Activated B cell treated with CpG ODN at 0.5 μM for 24 hours (primary cell): ENCODE measurements around the gene BEND3. TPM values are rescaled to one million over a fixed set of nuclear protein-coding genes. Genes with fewer than 3 reads are reported as not detected.
A peak's percentile ranks its signal among the peaks of the same experiment; 100 is the strongest.
"Not testable (repeated sequence)": the region's sequence is repeated elsewhere in the genome, so short reads cannot be mapped to it uniquely, and the experiment has no call there.

Experiments used
- ATAC-seq: fragments of 200-7000 bp; cut with Tn5 transposase; one replicate; pipeline ENCODE4 v1.10.0; 2021; ENCODE audit warnings: low read depth, mild to moderate bottlenecking, moderate library complexity
- CTCF ChIA-PET: fragments of 350-600 bp; sonication (Branson Sonifier 250); formaldehyde crosslinking; loops from one replicate; lab custom pipeline; 2021; ENCODE audit warnings: antibody characterized with exemption; lab: Charles Lee
- POLR2A ChIA-PET: fragments of 350-600 bp; sonication (Branson Sonifier 250); formaldehyde crosslinking; loops from one replicate; lab custom pipeline; 2021; ENCODE audit warnings: antibody characterized with exemption; lab: Charles Lee
- DNase-seq: peaks from one replicate; pipeline ENCODE4 v3.0.0; 2022
- H3K27ac Mint-ChIP-seq: one replicate; pipeline ENCODE4 v1.8.0; 2020; ENCODE audit warnings: mixed read lengths
- H3K27me3 Mint-ChIP-seq: one replicate; pipeline ENCODE4 v1.8.0; 2021; ENCODE audit warnings: mixed read lengths
- H3K36me3 Mint-ChIP-seq: one replicate; pipeline ENCODE4 v1.8.0; 2021; ENCODE audit warnings: low read depth, mixed read lengths
- H3K4me1 Mint-ChIP-seq: one replicate; pipeline ENCODE4 v1.8.0; 2021; ENCODE audit warnings: mixed read lengths
- H3K4me3 Mint-ChIP-seq: one replicate; pipeline ENCODE4 v1.8.0; 2020; ENCODE audit warnings: mild to moderate bottlenecking, mixed read lengths
- H3K9me3 Mint-ChIP-seq: one replicate; pipeline ENCODE4 v1.8.0; 2020; ENCODE audit warnings: mixed read lengths
- intact Hi-C: fragments of 100-400 bp; cut with micrococcal nuclease; formaldehyde crosslinking; loops from one replicate; pipeline ENCODE4 v1.15.1; 2024
- total RNA-seq: library from RNA; stranded (reverse); gene quantifications from 2 replicates; pipeline ENCODE4 v1.2.3, GENCODE V29; 2022
- TF ChIP-seq, protein P1 (sequence below): fragments of 200-600 bp; IDR thresholded peaks from one replicate; pipeline ENCODE4 v1.8.0; 2022; ENCODE audit warnings: antibody characterized with exemption, mild to moderate bottlenecking

The BEND3 gene
- total RNA-seq: 3.5 and 3.7 TPM in 2 replicates

DNA sequence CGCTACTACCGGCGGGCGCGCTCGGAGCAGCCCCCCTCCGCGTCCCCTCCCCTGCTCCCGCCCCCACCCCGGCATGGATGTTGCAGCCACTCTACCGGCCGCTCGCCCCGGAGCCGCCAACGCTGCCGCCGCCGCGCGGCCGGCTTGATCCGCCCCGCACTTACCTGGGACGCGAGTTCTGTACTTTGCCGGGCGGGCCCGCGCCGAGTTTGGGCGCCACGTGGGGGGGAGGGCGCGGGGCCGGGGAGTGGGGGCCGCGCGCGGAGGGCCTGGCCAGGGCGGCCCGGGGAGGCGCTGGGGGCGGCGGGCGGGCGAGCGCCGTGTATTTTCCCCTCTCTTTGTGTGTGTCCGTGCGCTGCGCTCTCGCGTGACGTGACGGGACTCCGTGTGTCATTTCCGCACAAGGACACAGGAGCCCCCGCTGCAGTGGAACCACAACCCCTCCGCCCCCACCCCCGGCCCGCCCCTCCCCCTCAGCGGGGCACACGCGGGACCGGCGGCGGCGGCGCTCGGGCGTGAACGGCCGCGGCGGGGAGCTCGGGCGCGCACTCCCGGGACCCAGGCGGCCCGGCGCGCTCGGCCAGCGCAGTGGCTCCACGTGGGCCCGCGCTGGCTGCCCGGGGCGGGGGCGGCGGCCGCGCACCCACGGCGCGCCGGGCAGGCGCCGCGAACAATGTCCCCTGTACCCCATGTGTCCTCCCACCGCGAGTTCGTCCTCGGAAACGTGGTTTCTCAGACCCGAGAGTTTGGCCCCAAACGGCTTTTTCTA is at the start of gene BEND3:
BEND3 (minus strand) TSS at position 590 of the 769 bp plus-strand sequence. CDS start 16,230 bp downstream, outside the sequence.
- Mint-ChIP-seq H3K27me3 (peaks cover 5% of the 10 kb centered on the region), H3K9me3 (no peaks in the 10 kb centered on the region), H3K27ac (peak within 1 kb of the TSS; percentile 70), H3K4me1 (peaks cover 19% of the 10 kb centered on the region), H3K36me3 (no peaks in the 10 kb centered on the region), H3K4me3 (peak within 1 kb of the TSS; percentile 87)
- ChIA-PET POLR2A (interaction anchor here (0.9 to 2.2 kb wide), 6 partner anchors 9 to 559 kb away, joined by 3 to 12 read pairs (median 4); partner anchors contain the start of genes MTRES1 and PDSS2), CTCF (interaction anchor here (0.6 to 1.6 kb wide), 4 partner anchors 69 to 560 kb away, joined by 3 read pairs; partner anchors contain the start of gene PDSS2)
- DNase-seq: peak; percentile 51
- peak; percentile 18 for ATAC-seq
- TF ChIP-seq, protein P1, sequence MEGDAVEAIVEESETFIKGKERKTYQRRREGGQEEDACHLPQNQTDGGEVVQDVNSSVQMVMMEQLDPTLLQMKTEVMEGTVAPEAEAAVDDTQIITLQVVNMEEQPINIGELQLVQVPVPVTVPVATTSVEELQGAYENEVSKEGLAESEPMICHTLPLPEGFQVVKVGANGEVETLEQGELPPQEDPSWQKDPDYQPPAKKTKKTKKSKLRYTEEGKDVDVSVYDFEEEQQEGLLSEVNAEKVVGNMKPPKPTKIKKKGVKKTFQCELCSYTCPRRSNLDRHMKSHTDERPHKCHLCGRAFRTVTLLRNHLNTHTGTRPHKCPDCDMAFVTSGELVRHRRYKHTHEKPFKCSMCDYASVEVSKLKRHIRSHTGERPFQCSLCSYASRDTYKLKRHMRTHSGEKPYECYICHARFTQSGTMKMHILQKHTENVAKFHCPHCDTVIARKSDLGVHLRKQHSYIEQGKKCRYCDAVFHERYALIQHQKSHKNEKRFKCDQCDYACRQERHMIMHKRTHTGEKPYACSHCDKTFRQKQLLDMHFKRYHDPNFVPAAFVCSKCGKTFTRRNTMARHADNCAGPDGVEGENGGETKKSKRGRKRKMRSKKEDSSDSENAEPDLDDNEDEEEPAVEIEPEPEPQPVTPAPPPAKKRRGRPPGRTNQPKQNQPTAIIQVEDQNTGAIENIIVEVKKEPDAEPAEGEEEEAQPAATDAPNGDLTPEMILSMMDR: no peak
- intact Hi-C loops: loop anchor here (1.0 to 10.0 kb wide), 12 partner anchors 33 to 1123 kb away; partner anchors contain the start of genes CRYBG1, MTRES1, NR2E1 and SEC63

DNA sequence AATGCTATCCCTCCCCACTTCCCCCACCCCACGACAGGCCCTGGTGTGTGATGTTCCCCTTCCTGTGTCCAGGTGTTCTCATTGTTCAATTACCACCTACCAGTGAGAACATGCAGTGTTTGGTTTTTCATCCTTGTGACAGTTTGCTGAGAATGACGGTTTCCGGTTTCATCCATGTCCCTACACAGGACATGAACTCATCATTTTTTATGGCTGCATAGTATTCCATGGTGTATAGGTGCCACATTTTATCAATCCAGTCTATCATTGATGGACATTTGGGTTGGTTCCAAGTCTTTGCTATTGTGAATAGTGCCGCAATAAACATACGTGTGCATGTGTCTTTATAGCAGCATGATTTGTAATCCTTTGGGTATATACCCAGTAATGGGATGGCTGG is 49.0 kb upstream of the BEND3 start:
- H3K4me3 Mint-ChIP-seq, ATAC-seq, H3K27ac Mint-ChIP-seq, H3K4me1 Mint-ChIP-seq, DNase-seq, POLR2A ChIA-PET, H3K36me3 Mint-ChIP-seq, CTCF ChIA-PET, H3K9me3 Mint-ChIP-seq, H3K27me3 Mint-ChIP-seq, intact Hi-C loops: not testable (repeated sequence)

GRCh38 chr6:107161521-107161920 is 46.2 kb upstream of the BEND3 start:
- CTCF ChIA-PET: no interaction called here
- no peak overlapping the region for H3K27ac Mint-ChIP-seq
- TF ChIP-seq, protein P1: no peak
- intact Hi-C loops: no loop called here
- no peaks in the 10 kb centered on the region for H3K36me3 Mint-ChIP-seq
- H3K9me3 Mint-ChIP-seq: no peaks in the 10 kb centered on the region
- POLR2A ChIA-PET: interaction anchor here (0.7 kb wide), 1 partner anchor 669 kb away, joined by 5 read pairs; no protein-coding TSS in a partner anchor
- ATAC-seq: no peak
- DNase-seq: no peak
- no peak overlapping the region for H3K4me3 Mint-ChIP-seq
- no peaks in the 10 kb centered on the region for H3K4me1 Mint-ChIP-seq
- H3K27me3 Mint-ChIP-seq: no peaks in the 10 kb centered on the region

DNA sequence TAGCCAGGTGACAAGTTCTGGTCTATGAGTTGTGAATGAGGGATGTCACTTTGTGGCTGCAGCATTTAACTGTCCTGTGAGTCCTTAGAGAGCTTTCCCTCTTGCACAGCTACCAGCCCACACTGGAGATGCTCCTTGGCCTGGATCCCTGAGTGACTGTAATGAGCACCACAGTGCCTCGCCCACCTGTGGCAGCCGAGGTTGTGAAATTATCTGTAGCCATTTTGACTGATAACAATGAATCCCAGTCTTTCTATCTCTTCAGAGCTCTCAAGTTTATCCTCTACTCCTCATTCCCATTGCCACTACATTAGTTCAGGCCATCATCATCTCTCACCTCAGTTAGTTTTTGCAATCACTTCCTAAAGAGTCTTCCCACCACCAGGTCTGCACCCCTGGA is 41.3 kb upstream of the BEND3 start:
- Mint-ChIP-seq H3K36me3 (peaks cover 15% of the 10 kb centered on the region), H3K27me3 (no peaks in the 10 kb centered on the region), H3K4me1 (peaks cover 1% of the 10 kb centered on the region), H3K9me3 (no peaks in the 10 kb centered on the region), H3K27ac (no peak overlapping the region), H3K4me3 (no peak overlapping the region)
- intact Hi-C loops: no loop called here
- ATAC-seq: no peak
- TF ChIP-seq, protein P1: no peak
- ChIA-PET POLR2A (no interaction called here), CTCF (no interaction called here)
- DNase-seq: no peak

DNA sequence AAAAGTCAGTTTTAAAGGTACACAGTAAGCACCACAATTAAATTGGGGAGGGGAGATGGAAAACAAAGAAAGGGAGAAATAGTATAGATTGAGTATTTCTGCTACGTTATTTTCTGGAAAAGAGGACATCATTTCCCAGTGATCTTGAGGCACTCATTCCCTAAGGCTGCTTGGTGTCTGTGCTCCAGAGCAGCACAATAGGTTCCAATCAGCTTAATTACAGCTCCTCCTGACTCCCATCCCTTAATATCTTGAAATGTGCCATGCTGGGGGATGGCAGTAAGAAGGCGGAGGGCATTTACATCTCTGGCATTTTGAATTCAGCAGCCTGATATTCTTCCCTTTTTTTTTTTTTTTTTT is 39.5 kb upstream of the BEND3 start:
- TF ChIP-seq, protein P1: no peak
- ChIA-PET POLR2A (no interaction called here), CTCF (no interaction called here)
- Mint-ChIP-seq H3K36me3 (peaks cover 15% of the 10 kb centered on the region), H3K9me3 (no peaks in the 10 kb centered on the region), H3K27me3 (no peaks in the 10 kb centered on the region), H3K27ac (no peak overlapping the region), H3K4me3 (no peak overlapping the region), H3K4me1 (peaks cover 1% of the 10 kb centered on the region)
- intact Hi-C loops: no loop called here
- ATAC-seq (no peak), DNase-seq (no peak)
